Colonic mucosa (tissue), 4 donors: ENCODE data around the gene PPP3R1. TPM values are rescaled to one million over a fixed set of nuclear protein-coding genes. Genes with fewer than 3 reads are reported as not detected.

ENCODE experiments used
- DNase-seq: peaks from one replicate; pipeline ENCODE4 v3.0.0-alpha.2; 2020
- H3K27ac ChIP-seq: fragments of 200-600 bp; one replicate; pipeline ENCODE4 v1.8.0; 2021
- H3K27me3 ChIP-seq: fragments of 200-600 bp; one replicate; pipeline ENCODE4 v1.8.0; 2021
- H3K36me3 ChIP-seq: fragments of 200-600 bp; one replicate; pipeline ENCODE4 v1.8.0; 2021
- H3K4me1 ChIP-seq: fragments of 200-600 bp; one replicate; pipeline ENCODE4 v1.8.0; 2021; ENCODE audit warnings: mild to moderate bottlenecking
- H3K4me3 ChIP-seq: fragments of 200-600 bp; one replicate; pipeline ENCODE4 v1.8.0; 2021
- H3K9ac ChIP-seq, 2 donors: one replicate each; pipeline ENCODE4 v1.7.0; 2013; ENCODE audit warnings: control low read depth in 2 of 2, low read depth in 2 of 2, low read length in 2 of 2
- H3K9me3 ChIP-seq: fragments of 200-600 bp; one replicate; pipeline ENCODE4 v1.8.0; 2021
- CTCF ChIP-seq: fragments of 200-600 bp; IDR thresholded peaks from one replicate; pipeline ENCODE4 v1.8.0; 2022; ENCODE audit warnings: antibody characterized with exemption, mild to moderate bottlenecking
- intact Hi-C: fragments of 100-400 bp; cut with DNase I; formaldehyde crosslinking; loops from one replicate; pipeline ENCODE4 v1.14.1; 2022
- total RNA-seq, 2 donors: library from RNA; stranded (reverse); fragmentation: NEBNext Ultra II Directional in 1 of 2; extraction: Animal tissue kit (Norgen Biotek cat#: 25700) in 1 of 2; gene quantifications; one replicate each; pipeline ENCODE4 v1.2.1, GENCODE V29; 2021
- donor health status: healthy.
- donor health status: DM: no; HTN: no; CAD: no.
- donor health status: DM: no; HTN: no; CAD: no.

The PPP3R1 gene
- total RNA-seq, 2 donors from 2014 or later = 45.1 to 67.8 TPM

GRCh38 chr2:68251187-68251854, 1.0 kb downstream of the PPP3R1 start:
- peak overlapping the region; percentile 87 to 90 for H3K9ac ChIP-seq
- peaks cover 16% of the 10 kb centered on the region for H3K4me1 ChIP-seq
- peak; percentile 47 for TF ChIP-seq CTCF
- H3K27ac ChIP-seq = peak overlapping the region; percentile 99
- intact Hi-C loops = no loop called here
- peak overlapping the region; percentile 61 for H3K4me3 ChIP-seq
- H3K9me3 ChIP-seq = no peaks in the 10 kb centered on the region
- H3K27me3 ChIP-seq = no peaks in the 10 kb centered on the region
- H3K36me3 ChIP-seq = no peaks in the 10 kb centered on the region
- DNase-seq = peak; percentile 88

GRCh38 chr2:68250652-68251186, 1.6 kb downstream of the PPP3R1 start:
- TF ChIP-seq CTCF = no peak
- intact Hi-C loops = no loop called here
- Histone ChIP-seq H3K27me3 (no peaks in the 10 kb centered on the region), H3K36me3 (no peaks in the 10 kb centered on the region), H3K9me3 (no peaks in the 10 kb centered on the region), H3K4me3 (peak overlapping the region; percentile 61), H3K27ac (peak overlapping the region; percentile 99), H3K4me1 (peaks cover 16% of the 10 kb centered on the region), H3K9ac (peak overlapping the region in 1 of 2 donors; percentile 90)
- no peak for DNase-seq

GRCh38 chr2:68250196-68250595, 2.1 kb downstream of the PPP3R1 start:
- DNase-seq = no peak
- no peak for TF ChIP-seq CTCF
- intact Hi-C loops = no loop called here
- peak overlapping the region in 1 of 2 donors; percentile 90 for H3K9ac ChIP-seq
- peak overlapping the region; percentile 61 for H3K4me3 ChIP-seq
- no peaks in the 10 kb centered on the region for H3K27me3 ChIP-seq
- H3K9me3 ChIP-seq = no peaks in the 10 kb centered on the region
- peak overlapping the region; percentile 99 for H3K27ac ChIP-seq
- H3K36me3 ChIP-seq = no peaks in the 10 kb centered on the region
- H3K4me1 ChIP-seq = peaks cover 16% of the 10 kb centered on the region

- Histone ChIP-seq H3K4me3 (no peak overlapping the region), H3K9me3 (no peaks in the 10 kb centered on the region), H3K27me3 (no peaks in the 10 kb centered on the region), H3K9ac (no peak overlapping the region), H3K36me3 (no peaks in the 10 kb centered on the region), H3K27ac (no peak overlapping the region), H3K4me1 (peaks cover 16% of the 10 kb centered on the region)
- DNase-seq = no peak
- TF ChIP-seq CTCF = no peak
- intact Hi-C loops = loop anchor here (10.0 kb wide), 1 partner anchor 54 kb away; no protein-coding TSS in a partner anchor
Observed at GRCh38 chr2:68248806-68249205, 3.5 kb downstream of the PPP3R1 start.

GRCh38 chr2:68248361-68248760, 4.0 kb downstream of the PPP3R1 start:
- peak; percentile 50 for DNase-seq
- H3K27ac ChIP-seq = no peak overlapping the region
- TF ChIP-seq CTCF = no peak
- no peaks in the 10 kb centered on the region for H3K36me3 ChIP-seq
- H3K9ac ChIP-seq = no peak overlapping the region
- peaks cover 16% of the 10 kb centered on the region for H3K4me1 ChIP-seq
- H3K9me3 ChIP-seq = no peaks in the 10 kb centered on the region
- H3K27me3 ChIP-seq = no peaks in the 10 kb centered on the region
- H3K4me3 ChIP-seq = no peak overlapping the region
- intact Hi-C loops = loop anchor here (10.0 kb wide), 1 partner anchor 54 kb away; no protein-coding TSS in a partner anchor
